IMR-90 (cell line): ENCODE data around the gene C17orf107.

ENCODE experiments used
- FOS ChIP-seq: fragments of 150-350 bp; IDR thresholded peaks from 2 replicates; pipeline ENCODE4 v1.6.1; 2016; ENCODE audit warnings: low read depth, low read length
- TF ChIP-seq, protein P1 (sequence below): conservative IDR thresholded peaks from 2 replicates; pipeline ENCODE4 v1.5.1; 2012; ENCODE audit warnings: mild to moderate bottlenecking, low read depth, low read length, improper control_type of control experiment

GRCh38 chr17:4901108-4901647 lies 1.8 kb downstream of the C17orf107 start:
- TF ChIP-seq FOS: no peak
- TF ChIP-seq, protein P1, sequence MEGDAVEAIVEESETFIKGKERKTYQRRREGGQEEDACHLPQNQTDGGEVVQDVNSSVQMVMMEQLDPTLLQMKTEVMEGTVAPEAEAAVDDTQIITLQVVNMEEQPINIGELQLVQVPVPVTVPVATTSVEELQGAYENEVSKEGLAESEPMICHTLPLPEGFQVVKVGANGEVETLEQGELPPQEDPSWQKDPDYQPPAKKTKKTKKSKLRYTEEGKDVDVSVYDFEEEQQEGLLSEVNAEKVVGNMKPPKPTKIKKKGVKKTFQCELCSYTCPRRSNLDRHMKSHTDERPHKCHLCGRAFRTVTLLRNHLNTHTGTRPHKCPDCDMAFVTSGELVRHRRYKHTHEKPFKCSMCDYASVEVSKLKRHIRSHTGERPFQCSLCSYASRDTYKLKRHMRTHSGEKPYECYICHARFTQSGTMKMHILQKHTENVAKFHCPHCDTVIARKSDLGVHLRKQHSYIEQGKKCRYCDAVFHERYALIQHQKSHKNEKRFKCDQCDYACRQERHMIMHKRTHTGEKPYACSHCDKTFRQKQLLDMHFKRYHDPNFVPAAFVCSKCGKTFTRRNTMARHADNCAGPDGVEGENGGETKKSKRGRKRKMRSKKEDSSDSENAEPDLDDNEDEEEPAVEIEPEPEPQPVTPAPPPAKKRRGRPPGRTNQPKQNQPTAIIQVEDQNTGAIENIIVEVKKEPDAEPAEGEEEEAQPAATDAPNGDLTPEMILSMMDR: no peak
